ENCODE measurements around the gene YAE1. TPM values are rescaled to one million over a fixed set of nuclear protein-coding genes. Genes with fewer than 3 reads are reported as not detected.
A peak's percentile ranks its signal among the peaks of the same experiment; 100 is the strongest.

YAE1 gene, protein sequence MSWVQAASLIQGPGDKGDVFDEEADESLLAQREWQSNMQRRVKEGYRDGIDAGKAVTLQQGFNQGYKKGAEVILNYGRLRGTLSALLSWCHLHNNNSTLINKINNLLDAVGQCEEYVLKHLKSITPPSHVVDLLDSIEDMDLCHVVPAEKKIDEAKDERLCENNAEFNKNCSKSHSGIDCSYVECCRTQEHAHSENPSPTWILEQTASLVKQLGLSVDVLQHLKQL
- total RNA-seq (2021; fragmentation: NEBNext Ultra II Directional; extraction: Animal tissue kit (Norgen Biotek cat#: 25700)) (30.0 and 38.0 TPM in 2 replicates), polyA plus RNA-seq (2011; rRNA removed) (11.7 and 24.1 TPM in 2 replicates), polyA minus RNA-seq (2011; rRNA and poly(A)+ RNA removed) (11.8 and 13.5 TPM in 2 replicates)
- polyA plus RNA-seq (2011; cell fraction: cytosol; rRNA removed): 34.3 TPM
- 4.3 TPM for polyA plus RNA-seq (2011; cell fraction: nucleus; rRNA removed)
- 26.9 to 44.7 TPM (median 32.2 TPM) in 4 replicates for polyA plus RNA-seq (2012, experiment 1 of 2)
- polyA plus RNA-seq (2012, experiment 2 of 2): 4.9 TPM
- polyA plus RNA-seq (2013, experiment 1 of 2): 32.2 TPM
- polyA plus RNA-seq (2013, experiment 2 of 2): 32.4 TPM
- 20.6 TPM for polyA minus RNA-seq (2011; cell fraction: cytosol; rRNA and poly(A)+ RNA removed)
- 42.7 TPM for polyA minus RNA-seq (2011; cell fraction: nucleus; rRNA and poly(A)+ RNA removed)
- long read RNA-seq, experiment 1, transcript YAE1-201 (3 exons, 899 nt): major isoform, 16 of 19 reads
- long read RNA-seq, experiment 1, partial matches to known transcripts: 3 of 19 reads
- long read RNA-seq, experiment 1, other reads (novel, unspliced or antisense): 0 of 19 reads
- long read RNA-seq, experiment 2, transcript YAE1-201 (3 exons, 899 nt): major isoform, 38 of 41 reads
- long read RNA-seq, experiment 2, partial matches to known transcripts: 0 of 41 reads
- long read RNA-seq, experiment 2, other reads (novel, unspliced or antisense): 2 of 41 reads

DNA sequence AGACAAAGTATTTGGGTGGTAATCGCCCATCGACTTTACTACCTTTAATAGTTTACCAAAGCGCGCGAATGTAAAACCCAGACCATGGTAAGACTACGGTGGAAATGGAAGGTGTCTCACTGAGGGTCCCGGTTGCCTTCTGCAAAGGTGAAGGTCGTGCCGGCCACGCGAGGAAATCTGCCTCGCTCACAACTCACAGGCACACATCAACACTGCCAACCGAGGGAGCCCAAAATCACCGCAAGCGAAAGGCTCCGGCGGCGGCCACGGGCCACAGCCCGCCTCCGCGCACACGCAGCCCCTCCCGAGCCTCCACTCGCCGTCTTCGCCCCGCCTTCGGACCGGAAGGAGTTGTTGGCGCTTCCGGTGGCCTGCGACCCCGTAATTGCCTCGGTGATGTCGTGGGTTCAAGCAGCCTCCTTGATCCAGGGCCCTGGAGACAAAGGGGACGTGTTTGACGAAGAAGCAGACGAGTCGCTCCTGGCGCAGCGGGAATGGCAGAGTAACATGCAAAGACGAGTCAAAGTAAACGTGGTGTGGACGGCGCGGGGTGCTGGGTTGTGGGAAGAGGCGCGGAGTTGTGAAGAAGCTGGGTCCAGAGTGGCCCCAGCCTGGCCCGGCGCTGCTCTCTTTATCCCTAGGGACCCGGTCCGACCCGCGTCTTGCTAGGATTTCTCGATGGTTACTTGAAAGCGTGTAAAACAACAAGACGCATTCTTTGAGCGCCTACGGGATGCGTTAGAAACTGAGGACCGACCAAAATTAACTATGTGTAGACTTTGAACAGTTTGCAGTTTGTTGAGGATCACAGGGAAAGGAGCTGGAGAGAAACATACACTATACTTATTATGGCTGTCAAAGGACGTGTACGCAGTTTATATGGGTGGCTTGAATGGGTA lies at the start of gene YAE1:
TSS of gene YAE1 (plus strand) at position 382 of the 899 bp plus-strand sequence. CDS start at position 397, 15 bp downstream.
- H3K27ac ChIP-seq (ENCODE audit: low read depth, low read length): peak within 1 kb of the TSS; percentile 70; the same call in 1 of the 2 replicates
- H3K79me1 ChIP-seq (ENCODE audit: low read depth, low read length): no peaks in the 10 kb centered on the region; the same call in 1 of the 2 replicates
- no peak within 1 kb of the TSS for H2BK20ac ChIP-seq (ENCODE audit: low read length)
- peak within 1 kb of the TSS; percentile 95; the same call in 1 of the 2 replicates for H2BK15ac ChIP-seq (ENCODE audit: low read length)
- peak within 1 kb of the TSS; percentile 94 for H4K5ac ChIP-seq (ENCODE audit: insufficient read length, low read depth, low read length)
- peaks cover 11% of the 10 kb centered on the region for H3K23me2 ChIP-seq (ENCODE audit: low read depth, low read length)
- H3K9me3 ChIP-seq (ENCODE audit: insufficient read depth in 2 of 2, low read depth in 1 of 2, low read length in 1 of 2): no peaks in the 10 kb centered on the region
- DNase-seq (ENCODE audit: low read depth in 1 of 2, low spot score in 2 of 2): peak; percentile 38 to 83
- no peak for FAIRE-seq
- H3K4me1 ChIP-seq (replicated peaks in 1 of 4; ENCODE audit: control insufficient read depth in 3 of 4, insufficient read depth in 4 of 4, low read length in 3 of 4): peaks cover 0 to 3% (median 1%) of the 10 kb centered on the region in 4 experiments; a peak in 2 of 7 replicates
- H3K14ac ChIP-seq (ENCODE audit: insufficient read length): no peak within 1 kb of the TSS
- peaks cover 0 to 12% (median 5%) of the 10 kb centered on the region in 4 experiments; a peak in 4 of 8 replicates for H3K36me3 ChIP-seq (ENCODE audit: control insufficient read depth in 2 of 4, insufficient read depth in 4 of 4, low read length in 3 of 4)
- peak within 1 kb of the TSS; percentile 85 to 94 (median 92) for H3K9ac ChIP-seq (replicated peaks in 1 of 4; ENCODE audit: extremely low read depth in 1 of 4, low read depth in 3 of 4, low read length in 3 of 4)
- H3K18ac ChIP-seq (ENCODE audit: extremely low read depth, low read length): peak within 1 kb of the TSS; percentile 93
- ChIA-PET POLR2A (ENCODE audit: partially characterized antibody) (interaction anchor here (0.5 to 2.0 kb wide), 10 partner anchors 9 to 568 kb away, joined by 3 to 17 read pairs (median 4); partner anchors contain the start of genes MPLKIP, RALA and SUGCT), CTCF (ENCODE audit: partially characterized antibody) (interaction anchor here (0.9 to 1.2 kb wide), 4 partner anchors 11 to 177 kb away, joined by 3 to 11 read pairs (median 4); no protein-coding TSS in a partner anchor)
- peak within 1 kb of the TSS; percentile 27 for H3K4ac ChIP-seq (replicated peaks; ENCODE audit: insufficient read length, low read depth, low read length)
- H2BK120ac ChIP-seq (replicated peaks; ENCODE audit: low read depth, low read length): no peak within 1 kb of the TSS
- H4K20me1 ChIP-seq (replicated peaks in 1 of 2; ENCODE audit: control insufficient read depth in 1 of 2, insufficient read depth in 2 of 2, low read length in 2 of 2): no peaks in the 10 kb centered on the region
- peak within 1 kb of the TSS; percentile 81 for H3K56ac ChIP-seq (replicated peaks; ENCODE audit: insufficient read length, low read depth, low read length)
- peaks cover 0 to 17% of the 10 kb centered on the region in 2 experiments; a peak in 2 of 4 replicates for H3K79me2 ChIP-seq (ENCODE audit: control insufficient read depth in 1 of 2, insufficient read depth in 2 of 2, low read length in 2 of 2)
- H3K4me2 ChIP-seq (ENCODE audit: insufficient read depth in 1 of 2, low read depth in 2 of 2, low read length in 2 of 2): peak within 1 kb of the TSS; percentile 88 to 91
- H2BK12ac ChIP-seq (ENCODE audit: low read depth, low read length): no peak within 1 kb of the TSS; the same call in 1 of the 2 replicates
- peaks cover 0 to 2% (median 0%) of the 10 kb centered on the region in 4 experiments; a peak in 1 of 7 replicates for H3K27me3 ChIP-seq (replicated peaks in 1 of 4; ENCODE audit: control insufficient read depth in 3 of 4, extremely low read depth in 1 of 4, insufficient read depth in 3 of 4, low read length in 3 of 4)
- peak within 1 kb of the TSS; percentile 96 for H2BK5ac ChIP-seq (ENCODE audit: low read depth, low read length)
- no peak within 1 kb of the TSS for H3K23ac ChIP-seq (ENCODE audit: insufficient read length)
- H4K91ac ChIP-seq (replicated peaks; ENCODE audit: insufficient read length, low read length): peak within 1 kb of the TSS; percentile 92
- peak within 1 kb of the TSS; percentile 97 for H2AFZ ChIP-seq (ENCODE audit: low read length)
- H4K8ac ChIP-seq (ENCODE audit: extremely low read depth, insufficient read depth, low read length): peak within 1 kb of the TSS; percentile 96
- WGBS, 2 experiments (ENCODE audit: extremely low coverage in 1 of 2, insufficient coverage in 1 of 2, insufficient read length in 1 of 2, insufficient replicate concordance in 2 of 2, low coverage in 1 of 2, low lambda C conversion rate in 2 of 2, missing lambda C conversion rate in 1 of 2): 1% methylated on average over 63 of the region's 64 CpGs; no CpG with 5 or more reads in 1 of the 2 experiments
- H2AK5ac ChIP-seq (ENCODE audit: low read depth, low read length): no peak within 1 kb of the TSS; the same call in 1 of the 2 replicates
- peak within 1 kb of the TSS; percentile 73 to 98 (median 96) for H3K4me3 ChIP-seq (ENCODE audit: extremely low read depth in 1 of 4, insufficient read depth in 2 of 4, low read depth in 3 of 4, low read length in 4 of 4)
- TF ChIP-seq HDAC2 (IDR thresholded peaks at IDR 0.05; ENCODE audit: borderline replicate concordance in 1 of 2, low read depth in 2 of 2, low read length in 2 of 2) (0 out of 4 replicates have a peak, but pooled peaks of 1 of the 2 experiments have one; percentile 80), SRF (IDR thresholded peaks at IDR 0.05; ENCODE audit: low read depth, low read length) (no peak), POLR2AphosphoS5 (IDR thresholded peaks at IDR 0.05; ENCODE audit: low read depth, low read length) (peak; percentile 98), TEAD4 (IDR thresholded peaks at IDR 0.05; ENCODE audit: low read depth, low read length) (no peak), YY1 (IDR thresholded peaks at IDR 0.05; ENCODE audit: low read depth, low read length) (no peak), SP2 (IDR thresholded peaks at IDR 0.05; ENCODE audit: low read length) (no peak)
